Measurements from ENCODE around the gene CNTNAP2.

The CNTNAP2 gene

GRCh38 chr7:146655928-146656797, 539.6 kb downstream of the CNTNAP2 start:
- Histone ChIP-seq H3K27me3 (ENCODE audit: insufficient read depth, low read length, poor library complexity) (no peaks in the 10 kb centered on the region), H3K4me1 (ENCODE audit: insufficient read depth, low read length) (no peaks in the 10 kb centered on the region), H2AFZ (ENCODE audit: low read depth, low read length) (no peak overlapping the region), H3K27ac (ENCODE audit: low read length) (no peak overlapping the region), H3K36me3 (ENCODE audit: insufficient read depth, low read length) (no peaks in the 10 kb centered on the region), H3K79me2 (ENCODE audit: insufficient read depth, low read length) (no peaks in the 10 kb centered on the region), H3K9ac (ENCODE audit: low read depth, low read length) (no peak overlapping the region), H4K20me1 (ENCODE audit: insufficient read depth, low read length) (no peaks in the 10 kb centered on the region), H3K9me3 (ENCODE audit: insufficient read depth, low read length, severe bottlenecking) (no peaks in the 10 kb centered on the region), H3K4me3 (ENCODE audit: low read depth in 1 of 2, low read length in 2 of 2) (no peak overlapping the region), H3K4me2 (ENCODE audit: insufficient read depth, low read length) (no peak overlapping the region)
- no peak for TF ChIP-seq EZH2 (IDR thresholded peaks at IDR 0.05; ENCODE audit: borderline replicate concordance, low read depth, low read length, severe bottlenecking)
- TF ChIP-seq, protein P1, sequence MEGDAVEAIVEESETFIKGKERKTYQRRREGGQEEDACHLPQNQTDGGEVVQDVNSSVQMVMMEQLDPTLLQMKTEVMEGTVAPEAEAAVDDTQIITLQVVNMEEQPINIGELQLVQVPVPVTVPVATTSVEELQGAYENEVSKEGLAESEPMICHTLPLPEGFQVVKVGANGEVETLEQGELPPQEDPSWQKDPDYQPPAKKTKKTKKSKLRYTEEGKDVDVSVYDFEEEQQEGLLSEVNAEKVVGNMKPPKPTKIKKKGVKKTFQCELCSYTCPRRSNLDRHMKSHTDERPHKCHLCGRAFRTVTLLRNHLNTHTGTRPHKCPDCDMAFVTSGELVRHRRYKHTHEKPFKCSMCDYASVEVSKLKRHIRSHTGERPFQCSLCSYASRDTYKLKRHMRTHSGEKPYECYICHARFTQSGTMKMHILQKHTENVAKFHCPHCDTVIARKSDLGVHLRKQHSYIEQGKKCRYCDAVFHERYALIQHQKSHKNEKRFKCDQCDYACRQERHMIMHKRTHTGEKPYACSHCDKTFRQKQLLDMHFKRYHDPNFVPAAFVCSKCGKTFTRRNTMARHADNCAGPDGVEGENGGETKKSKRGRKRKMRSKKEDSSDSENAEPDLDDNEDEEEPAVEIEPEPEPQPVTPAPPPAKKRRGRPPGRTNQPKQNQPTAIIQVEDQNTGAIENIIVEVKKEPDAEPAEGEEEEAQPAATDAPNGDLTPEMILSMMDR (IDR thresholded peaks at IDR 0.05; ENCODE audit: borderline replicate concordance, extremely low read depth, low read length, poor library complexity, severe bottlenecking): no peak
- ATAC-seq (ENCODE audit: insufficient read depth, low read depth): no peak
- DNase-seq: no peak

DNA sequence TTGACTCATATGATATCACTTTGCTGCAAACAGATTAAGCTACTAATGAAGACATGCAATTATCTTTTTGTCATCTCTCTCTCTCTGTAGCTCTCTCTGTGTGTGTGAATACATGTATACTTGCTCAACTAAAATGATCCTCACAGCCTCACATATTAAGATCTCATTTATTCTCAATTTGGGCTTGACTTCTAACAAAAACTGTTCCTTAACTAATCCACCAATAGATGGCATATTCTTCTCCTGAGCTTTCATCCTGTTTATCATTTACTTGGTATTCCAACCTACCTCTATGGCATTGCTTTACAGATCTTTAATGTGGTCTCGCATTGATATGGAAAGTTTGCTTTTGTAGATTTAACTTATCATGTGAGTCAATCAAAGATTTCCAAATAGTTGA, 540.4 kb downstream of the CNTNAP2 start:
- no peak overlapping the region for H3K4me2 ChIP-seq (ENCODE audit: insufficient read depth, low read length)
- DNase-seq: no peak
- no peak for ATAC-seq (ENCODE audit: insufficient read depth, low read depth)
- H3K9me3 ChIP-seq (ENCODE audit: insufficient read depth, low read length, severe bottlenecking): no peaks in the 10 kb centered on the region
- H3K4me3 ChIP-seq (ENCODE audit: low read depth in 1 of 2, low read length in 2 of 2): no peak overlapping the region
- H4K20me1 ChIP-seq (ENCODE audit: insufficient read depth, low read length): no peaks in the 10 kb centered on the region
- no peaks in the 10 kb centered on the region for H3K79me2 ChIP-seq (ENCODE audit: insufficient read depth, low read length)
- TF ChIP-seq, protein P1 (IDR thresholded peaks at IDR 0.05; ENCODE audit: borderline replicate concordance, extremely low read depth, low read length, poor library complexity, severe bottlenecking): no peak
- TF ChIP-seq EZH2 (IDR thresholded peaks at IDR 0.05; ENCODE audit: borderline replicate concordance, low read depth, low read length, severe bottlenecking): no peak
- no peaks in the 10 kb centered on the region for H3K4me1 ChIP-seq (ENCODE audit: insufficient read depth, low read length)
- no peaks in the 10 kb centered on the region for H3K36me3 ChIP-seq (ENCODE audit: insufficient read depth, low read length)
- no peak overlapping the region for H3K27ac ChIP-seq (ENCODE audit: low read length)
- H3K27me3 ChIP-seq (ENCODE audit: insufficient read depth, low read length, poor library complexity): no peaks in the 10 kb centered on the region
- no peak overlapping the region for H2AFZ ChIP-seq (ENCODE audit: low read depth, low read length)
- no peak overlapping the region for H3K9ac ChIP-seq (ENCODE audit: low read depth, low read length)

GRCh38 chr7:146658604-146659003, 542.0 kb downstream of the CNTNAP2 start:
- Histone ChIP-seq H3K79me2 (ENCODE audit: insufficient read depth, low read length) (no peaks in the 10 kb centered on the region), H2AFZ (ENCODE audit: low read depth, low read length) (no peak overlapping the region), H3K4me2 (ENCODE audit: insufficient read depth, low read length) (no peak overlapping the region), H3K4me1 (ENCODE audit: insufficient read depth, low read length) (no peaks in the 10 kb centered on the region), H3K36me3 (ENCODE audit: insufficient read depth, low read length) (no peaks in the 10 kb centered on the region), H3K9ac (ENCODE audit: low read depth, low read length) (no peak overlapping the region), H3K27ac (ENCODE audit: low read length) (no peak overlapping the region), H3K4me3 (ENCODE audit: low read depth in 1 of 2, low read length in 2 of 2) (no peak overlapping the region), H3K27me3 (ENCODE audit: insufficient read depth, low read length, poor library complexity) (no peaks in the 10 kb centered on the region), H4K20me1 (ENCODE audit: insufficient read depth, low read length) (no peaks in the 10 kb centered on the region), H3K9me3 (ENCODE audit: insufficient read depth, low read length, severe bottlenecking) (no peaks in the 10 kb centered on the region)
- ATAC-seq (ENCODE audit: insufficient read depth, low read depth) (no peak), DNase-seq (no peak)
- no peak for TF ChIP-seq EZH2 (IDR thresholded peaks at IDR 0.05; ENCODE audit: borderline replicate concordance, low read depth, low read length, severe bottlenecking)
- TF ChIP-seq, protein P1 (IDR thresholded peaks at IDR 0.05; ENCODE audit: borderline replicate concordance, extremely low read depth, low read length, poor library complexity, severe bottlenecking): no peak
